Measurements from ENCODE around the gene RET.

- TF ChIP-seq CTCF (IDR thresholded peaks at IDR 0.05), result no peak
- TF ChIP-seq POLR2AphosphoS5 (IDR thresholded peaks at IDR 0.05), result no peak
These were observed 34.2 kb downstream of the RET start for GRCh38 chr10:43111101-43111500.
